K562 (cell line): ENCODE data around the gene FTH1. TPM values are rescaled to one million over a fixed set of nuclear protein-coding genes. Genes with fewer than 3 reads are reported as not detected.

Experiments used
- HMG20A ChIP-seq: fragments of 450-650 bp; formaldehyde crosslinking; conservative IDR thresholded peaks from 2 replicates; pipeline ENCODE4 v1.4.0; 2020; ENCODE audit warnings: mild to moderate bottlenecking, mixed read lengths
- NEUROD1 ChIP-seq: fragments of 150-350 bp; IDR thresholded peaks from 2 replicates; pipeline ENCODE4 v1.6.1; 2014; ENCODE audit warnings: borderline replicate concordance, low read length, low read depth; ENCODE audit not compliant: partially characterized antibody
- POU5F1 ChIP-seq: fragments of 150-350 bp; IDR thresholded peaks from 2 replicates; pipeline ENCODE4 v1.6.1; 2014; ENCODE audit warnings: borderline replicate concordance, low read length, low read depth, mild to moderate bottlenecking; ENCODE audit not compliant: partially characterized antibody
- SMARCA5 ChIP-seq: fragments of 450-650 bp; IDR thresholded peaks from 2 replicates; pipeline ENCODE4 v1.6.1; 2016
- TSHZ1 ChIP-seq: fragments of 250-450 bp; sonication (Bioruptor Pico); IDR thresholded peaks from 2 replicates; pipeline ENCODE4 v1.4.0; 2020; ENCODE audit warnings: mild to moderate bottlenecking, moderate library complexity
- polyA plus RNA-seq, 8 experiments: library from polyadenylated mRNA; depleted of rRNA in 4 of 8; stranded (reverse) in 5 of 8; unstranded in 3 of 8; fragments of >200 nt; fragmentation: Nextera tagmentation in 2 of 8; fragmentation: Illumina TruSeq in 1 of 8; extraction: Ambion mirVana in 2 of 8; extraction: Trizol in 1 of 8; gene quantifications; 2 replicates each; pipeline versions ENCODE4 v1.2.1 to v1.2.3, GENCODE V29; 2011 to 2014; ENCODE audit warnings: inconsistent platforms in 1 of 8, missing spikeins in 1 of 8
- total RNA-seq, 7 experiments: library from RNA; depleted of rRNA in 6 of 7; stranded (reverse); fragments of >200 nt in 6 of 7; fragmentation: Illumina TruSeq in 2 of 7; extraction: Trizol in 2 of 7; gene quantifications; 2 replicates each; pipeline versions ENCODE4 v1.2.1 to v1.2.3, GENCODE V29; 2011 to 2021; ENCODE audit warnings: low replicate concordance in 1 of 7
- TF ChIP-seq, protein P1 (sequence below): fragments of 200-600 bp; sonication (generic); IDR thresholded peaks from one replicate; pipeline ENCODE4 v1.6.1; 2012; ENCODE audit warnings: mild to moderate bottlenecking, low read depth, low read length, inconsistent platforms

FTH1 gene
- total and polyA plus RNA-seq, 9 of the 15 experiments (the other 6 are each of a cell fraction or from before 2014, with no cell fraction given): 370 to 3,146 (median 802) TPM

- TF ChIP-seq TSHZ1 (CRISPR knock-in tag): no peak
- peak; percentile 25 for TF ChIP-seq NEUROD1
- no peak for TF ChIP-seq POU5F1
- TF ChIP-seq HMG20A (CRISPR knock-in tag): no peak
- TF ChIP-seq, protein P1, sequence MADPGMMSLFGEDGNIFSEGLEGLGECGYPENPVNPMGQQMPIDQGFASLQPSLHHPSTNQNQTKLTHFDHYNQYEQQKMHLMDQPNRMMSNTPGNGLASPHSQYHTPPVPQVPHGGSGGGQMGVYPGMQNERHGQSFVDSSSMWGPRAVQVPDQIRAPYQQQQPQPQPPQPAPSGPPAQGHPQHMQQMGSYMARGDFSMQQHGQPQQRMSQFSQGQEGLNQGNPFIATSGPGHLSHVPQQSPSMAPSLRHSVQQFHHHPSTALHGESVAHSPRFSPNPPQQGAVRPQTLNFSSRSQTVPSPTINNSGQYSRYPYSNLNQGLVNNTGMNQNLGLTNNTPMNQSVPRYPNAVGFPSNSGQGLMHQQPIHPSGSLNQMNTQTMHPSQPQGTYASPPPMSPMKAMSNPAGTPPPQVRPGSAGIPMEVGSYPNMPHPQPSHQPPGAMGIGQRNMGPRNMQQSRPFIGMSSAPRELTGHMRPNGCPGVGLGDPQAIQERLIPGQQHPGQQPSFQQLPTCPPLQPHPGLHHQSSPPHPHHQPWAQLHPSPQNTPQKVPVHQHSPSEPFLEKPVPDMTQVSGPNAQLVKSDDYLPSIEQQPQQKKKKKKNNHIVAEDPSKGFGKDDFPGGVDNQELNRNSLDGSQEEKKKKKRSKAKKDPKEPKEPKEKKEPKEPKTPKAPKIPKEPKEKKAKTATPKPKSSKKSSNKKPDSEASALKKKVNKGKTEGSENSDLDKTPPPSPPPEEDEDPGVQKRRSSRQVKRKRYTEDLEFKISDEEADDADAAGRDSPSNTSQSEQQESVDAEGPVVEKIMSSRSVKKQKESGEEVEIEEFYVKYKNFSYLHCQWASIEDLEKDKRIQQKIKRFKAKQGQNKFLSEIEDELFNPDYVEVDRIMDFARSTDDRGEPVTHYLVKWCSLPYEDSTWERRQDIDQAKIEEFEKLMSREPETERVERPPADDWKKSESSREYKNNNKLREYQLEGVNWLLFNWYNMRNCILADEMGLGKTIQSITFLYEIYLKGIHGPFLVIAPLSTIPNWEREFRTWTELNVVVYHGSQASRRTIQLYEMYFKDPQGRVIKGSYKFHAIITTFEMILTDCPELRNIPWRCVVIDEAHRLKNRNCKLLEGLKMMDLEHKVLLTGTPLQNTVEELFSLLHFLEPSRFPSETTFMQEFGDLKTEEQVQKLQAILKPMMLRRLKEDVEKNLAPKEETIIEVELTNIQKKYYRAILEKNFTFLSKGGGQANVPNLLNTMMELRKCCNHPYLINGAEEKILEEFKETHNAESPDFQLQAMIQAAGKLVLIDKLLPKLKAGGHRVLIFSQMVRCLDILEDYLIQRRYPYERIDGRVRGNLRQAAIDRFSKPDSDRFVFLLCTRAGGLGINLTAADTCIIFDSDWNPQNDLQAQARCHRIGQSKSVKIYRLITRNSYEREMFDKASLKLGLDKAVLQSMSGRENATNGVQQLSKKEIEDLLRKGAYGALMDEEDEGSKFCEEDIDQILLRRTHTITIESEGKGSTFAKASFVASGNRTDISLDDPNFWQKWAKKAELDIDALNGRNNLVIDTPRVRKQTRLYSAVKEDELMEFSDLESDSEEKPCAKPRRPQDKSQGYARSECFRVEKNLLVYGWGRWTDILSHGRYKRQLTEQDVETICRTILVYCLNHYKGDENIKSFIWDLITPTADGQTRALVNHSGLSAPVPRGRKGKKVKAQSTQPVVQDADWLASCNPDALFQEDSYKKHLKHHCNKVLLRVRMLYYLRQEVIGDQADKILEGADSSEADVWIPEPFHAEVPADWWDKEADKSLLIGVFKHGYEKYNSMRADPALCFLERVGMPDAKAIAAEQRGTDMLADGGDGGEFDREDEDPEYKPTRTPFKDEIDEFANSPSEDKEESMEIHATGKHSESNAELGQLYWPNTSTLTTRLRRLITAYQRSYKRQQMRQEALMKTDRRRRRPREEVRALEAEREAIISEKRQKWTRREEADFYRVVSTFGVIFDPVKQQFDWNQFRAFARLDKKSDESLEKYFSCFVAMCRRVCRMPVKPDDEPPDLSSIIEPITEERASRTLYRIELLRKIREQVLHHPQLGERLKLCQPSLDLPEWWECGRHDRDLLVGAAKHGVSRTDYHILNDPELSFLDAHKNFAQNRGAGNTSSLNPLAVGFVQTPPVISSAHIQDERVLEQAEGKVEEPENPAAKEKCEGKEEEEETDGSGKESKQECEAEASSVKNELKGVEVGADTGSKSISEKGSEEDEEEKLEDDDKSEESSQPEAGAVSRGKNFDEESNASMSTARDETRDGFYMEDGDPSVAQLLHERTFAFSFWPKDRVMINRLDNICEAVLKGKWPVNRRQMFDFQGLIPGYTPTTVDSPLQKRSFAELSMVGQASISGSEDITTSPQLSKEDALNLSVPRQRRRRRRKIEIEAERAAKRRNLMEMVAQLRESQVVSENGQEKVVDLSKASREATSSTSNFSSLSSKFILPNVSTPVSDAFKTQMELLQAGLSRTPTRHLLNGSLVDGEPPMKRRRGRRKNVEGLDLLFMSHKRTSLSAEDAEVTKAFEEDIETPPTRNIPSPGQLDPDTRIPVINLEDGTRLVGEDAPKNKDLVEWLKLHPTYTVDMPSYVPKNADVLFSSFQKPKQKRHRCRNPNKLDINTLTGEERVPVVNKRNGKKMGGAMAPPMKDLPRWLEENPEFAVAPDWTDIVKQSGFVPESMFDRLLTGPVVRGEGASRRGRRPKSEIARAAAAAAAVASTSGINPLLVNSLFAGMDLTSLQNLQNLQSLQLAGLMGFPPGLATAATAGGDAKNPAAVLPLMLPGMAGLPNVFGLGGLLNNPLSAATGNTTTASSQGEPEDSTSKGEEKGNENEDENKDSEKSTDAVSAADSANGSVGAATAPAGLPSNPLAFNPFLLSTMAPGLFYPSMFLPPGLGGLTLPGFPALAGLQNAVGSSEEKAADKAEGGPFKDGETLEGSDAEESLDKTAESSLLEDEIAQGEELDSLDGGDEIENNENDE: no peak
- TF ChIP-seq SMARCA5: peak; percentile 80; the same call in 1 of the 2 replicates
Observed at GRCh38 chr11:61954106-61954850, 13.2 kb downstream of the FTH1 start (continued).
